ENCODE results near the gene SRPK3.

The SRPK3 gene

GRCh38 chrX:153830640-153831428 lies 50.0 kb downstream of the SRPK3 start:
- no peak for DNase-seq (ENCODE audit: low read depth in 2 of 2)

GRCh38 chrX:153831429-153832150 lies 50.7 kb downstream of the SRPK3 start:
- no peak for DNase-seq (ENCODE audit: low read depth in 2 of 2)

- no peak for DNase-seq (ENCODE audit: low read depth in 2 of 2)
Measured at GRCh38 chrX:153832728-153833127, 51.9 kb downstream of the SRPK3 start.
